Globus pallidus (tissue), 1 donor: ENCODE data around the gene GLB1L.
"Not testable (repeated sequence)": the region's sequence is repeated elsewhere in the genome, so short reads cannot be mapped to it uniquely, and the experiment has no call there.

ENCODE experiments used
- DNase-seq: peaks from one replicate; pipeline ENCODE4 v3.0.0-alpha.2; 2015; ENCODE audit warnings: low spot score

Gene GLB1L

DNA sequence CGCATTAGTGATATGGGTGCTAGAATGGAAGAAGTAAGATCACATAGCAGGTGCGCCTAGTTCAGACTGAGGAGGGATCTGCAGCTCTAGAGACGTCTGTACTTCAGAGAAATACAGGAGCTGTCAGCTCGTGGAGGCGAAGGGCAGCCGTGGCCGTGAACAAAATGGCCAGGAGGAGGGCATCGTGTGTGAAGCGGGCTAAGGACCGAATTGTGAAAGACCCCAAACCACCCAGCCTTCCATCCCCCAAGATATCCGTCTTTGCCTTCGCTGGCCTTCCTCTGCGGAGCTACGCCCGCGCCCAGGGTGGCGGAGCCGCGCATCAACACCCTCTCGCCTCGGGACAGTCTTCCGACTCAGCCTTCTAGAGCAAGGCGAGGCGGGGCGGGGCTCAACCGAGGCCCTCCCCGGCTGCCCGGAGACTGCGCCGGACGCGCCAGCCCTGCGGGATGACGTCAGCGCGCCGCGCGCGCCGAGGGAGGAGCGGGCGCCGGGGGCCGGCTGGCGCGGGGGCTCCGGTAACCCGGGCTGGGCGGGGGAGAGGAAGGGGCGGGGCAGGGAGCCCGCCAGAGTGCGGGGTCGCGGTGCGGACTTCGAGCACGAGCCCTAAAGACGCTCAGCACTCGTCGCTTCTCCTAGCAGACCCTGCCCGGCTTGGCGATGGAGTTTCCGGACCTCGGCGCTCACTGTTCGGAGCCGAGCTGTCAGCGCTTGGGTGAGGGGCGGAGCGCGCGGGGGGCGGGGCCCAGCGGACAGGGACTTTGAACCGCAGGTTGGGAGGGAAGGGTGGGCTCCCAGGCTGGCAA lies 38.7 kb downstream of the GLB1L start, which contains the start of gene ZFAND2B:
ZFAND2B (plus strand) TSS at position 455 of the 806 bp plus-strand sequence; CDS start at position 661, 206 bp downstream.
- peak; percentile 95 for DNase-seq

DNA sequence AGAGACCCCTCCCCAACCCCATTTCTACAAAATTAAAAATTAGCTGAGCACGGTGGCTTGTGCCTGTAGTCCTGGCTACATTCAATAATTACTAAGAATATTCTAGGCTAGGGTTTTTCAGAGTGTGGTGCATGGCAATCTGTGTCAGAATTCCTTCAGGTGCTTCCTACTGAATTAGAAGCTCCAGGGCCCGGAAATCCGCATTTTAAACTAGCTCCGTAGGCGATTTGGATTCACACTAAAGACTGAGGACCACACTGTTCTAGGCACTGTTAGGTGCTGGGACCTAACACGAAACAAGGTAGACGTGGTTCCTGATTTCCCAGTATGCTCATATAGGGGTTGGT lies 39.3 kb downstream of the GLB1L start:
- no peak for DNase-seq

DNA sequence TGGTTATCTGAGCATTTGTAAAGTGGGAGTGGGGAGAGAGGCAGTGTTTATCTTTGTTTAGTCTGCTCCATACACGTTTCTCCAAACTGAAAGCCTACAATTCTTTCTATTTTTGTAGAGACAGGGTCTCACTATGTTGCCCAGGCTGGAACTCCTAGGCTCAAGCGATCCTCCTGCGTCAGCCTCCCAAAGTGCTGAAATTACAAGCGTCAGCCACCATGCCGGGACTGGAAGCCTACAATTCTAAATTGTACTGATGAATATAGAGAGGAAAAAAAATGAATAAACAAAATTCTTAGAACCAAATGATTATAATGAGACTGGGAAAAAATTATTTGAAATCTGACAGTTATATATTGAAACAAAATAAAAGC lies 40.1 kb downstream of the GLB1L start:
- DNase-seq, result no peak

DNA sequence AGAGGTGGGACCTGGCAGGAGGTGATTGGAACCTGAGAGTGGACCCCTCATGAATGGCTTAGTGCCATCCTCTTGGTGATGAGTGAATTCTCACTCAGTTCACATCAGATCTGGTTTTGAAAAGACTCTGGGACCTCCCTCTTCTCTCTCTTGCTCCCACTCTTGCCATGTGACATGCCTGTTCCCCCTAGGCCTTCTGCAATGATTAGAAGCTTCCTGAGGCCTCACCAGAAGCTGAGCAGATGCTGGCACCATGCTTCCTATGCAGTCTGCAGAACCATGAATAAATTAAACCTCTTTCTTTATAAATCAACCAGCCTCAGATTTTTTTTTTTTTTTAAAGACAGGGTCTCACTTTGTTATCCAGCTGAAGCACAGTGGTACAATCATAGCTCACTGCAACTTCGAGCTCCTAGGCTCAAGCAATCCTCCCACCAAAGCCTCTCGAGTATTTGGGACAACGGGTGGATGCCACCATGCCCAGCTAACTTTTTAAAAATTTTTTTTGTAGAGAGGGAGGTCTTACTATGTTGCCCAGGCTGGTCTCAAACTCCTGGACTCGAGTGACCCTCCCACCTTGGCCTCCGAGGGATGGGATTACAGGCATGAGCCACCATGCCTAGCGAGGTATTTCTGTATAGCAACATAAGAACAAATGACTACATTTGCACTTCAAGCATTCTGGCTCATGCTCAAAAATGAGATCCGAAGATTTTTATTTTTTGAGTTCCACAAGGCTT lies 40.6 kb downstream of the GLB1L start:
- DNase-seq, result no peak

DNA sequence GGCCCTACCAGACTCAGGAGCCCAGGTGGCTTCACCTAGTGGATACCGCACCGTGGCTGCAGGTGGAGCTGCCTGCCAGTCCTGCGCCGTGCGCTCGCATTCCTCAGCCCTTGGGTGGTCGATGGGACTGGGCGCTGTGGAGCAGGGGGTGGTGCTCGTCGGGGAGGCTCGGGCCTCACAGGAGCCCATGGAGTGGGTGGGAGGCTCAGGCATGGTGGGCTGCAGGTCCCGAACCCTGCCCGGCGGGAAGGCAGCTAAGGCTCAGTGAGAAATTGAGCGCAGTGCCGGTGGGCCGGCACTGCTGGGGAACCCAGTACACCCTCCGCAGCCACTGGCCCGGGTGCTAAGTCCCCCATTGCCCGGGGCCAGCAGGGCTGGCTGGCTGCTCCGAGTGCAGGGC lies 43.9 kb downstream of the GLB1L start:
- not testable (repeated sequence) for DNase-seq

DNA sequence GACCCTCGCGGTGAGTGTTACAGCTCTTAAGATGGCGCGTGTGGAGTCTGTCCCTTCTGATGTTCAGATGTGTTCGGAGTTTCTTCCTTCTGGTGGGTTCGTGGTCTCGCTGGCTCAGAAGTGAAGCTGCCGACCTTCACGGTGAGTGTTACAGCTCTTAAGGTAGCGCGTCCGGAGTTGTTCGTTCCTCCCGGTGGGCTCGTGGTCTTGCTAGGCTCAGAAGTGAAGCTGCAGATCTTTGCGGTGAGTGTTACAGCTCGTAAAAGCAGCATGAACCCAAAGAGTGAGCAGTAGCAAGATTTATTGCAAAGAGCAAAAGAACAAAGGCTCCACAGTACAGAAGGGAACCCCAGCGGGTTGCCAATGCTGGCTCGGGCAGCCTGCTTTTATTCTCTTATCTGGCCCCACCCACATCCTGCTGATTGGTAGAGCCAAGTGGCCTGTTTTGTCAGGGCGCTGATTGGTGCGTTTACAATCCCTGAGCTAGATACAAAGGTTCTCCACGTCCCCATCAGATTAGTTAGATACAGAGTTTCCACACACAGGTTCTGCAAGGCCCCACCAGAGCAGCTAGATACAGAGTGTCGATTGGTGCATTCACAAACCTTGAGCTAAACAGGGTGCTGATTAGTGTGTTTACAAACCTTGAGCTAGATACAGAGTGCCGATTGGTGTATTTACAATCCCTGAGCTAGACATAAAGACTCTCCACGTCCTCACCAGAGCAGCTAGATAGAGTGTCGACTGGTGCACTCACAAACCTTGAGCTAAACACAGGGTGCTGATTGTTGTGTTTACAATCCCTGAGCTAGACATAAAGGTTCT lies 44.5 kb downstream of the GLB1L start:
- not testable (repeated sequence) for DNase-seq

DNA sequence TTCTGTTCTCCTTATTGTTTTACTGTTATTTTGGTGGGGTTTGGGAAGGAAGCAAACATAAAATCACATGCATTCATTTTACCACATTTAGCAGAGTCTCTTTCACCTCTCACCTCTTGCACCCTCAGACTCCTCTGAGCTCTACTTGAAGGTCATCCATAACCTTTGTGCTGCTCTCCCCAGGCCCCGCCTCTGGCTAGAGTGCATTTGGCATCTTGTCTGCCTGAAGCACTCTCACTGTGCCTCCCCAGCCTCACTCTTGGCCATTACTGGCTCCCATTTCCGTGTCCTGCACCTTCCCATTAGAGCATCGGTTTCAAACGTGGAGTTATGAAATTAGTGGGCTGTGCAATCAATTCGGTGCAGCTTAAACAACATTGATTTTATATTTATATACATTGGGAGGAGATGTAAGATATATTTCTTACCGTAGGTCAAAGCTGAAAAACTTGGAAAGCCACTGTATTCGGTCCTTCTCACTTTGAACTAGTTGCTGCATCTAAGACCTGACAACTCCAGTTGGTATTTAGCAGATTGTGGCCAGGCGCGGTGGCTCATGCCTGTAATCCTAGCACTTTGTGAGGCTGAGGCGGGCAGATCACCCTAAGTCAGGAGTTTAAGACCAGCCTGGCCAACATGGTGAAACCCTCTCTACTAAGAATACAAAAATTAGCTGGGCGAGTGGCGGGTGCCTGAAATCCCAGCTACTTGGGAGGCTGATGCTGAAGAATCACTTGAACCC lies 45.6 kb downstream of the GLB1L start:
- DNase-seq, result no peak

DNA sequence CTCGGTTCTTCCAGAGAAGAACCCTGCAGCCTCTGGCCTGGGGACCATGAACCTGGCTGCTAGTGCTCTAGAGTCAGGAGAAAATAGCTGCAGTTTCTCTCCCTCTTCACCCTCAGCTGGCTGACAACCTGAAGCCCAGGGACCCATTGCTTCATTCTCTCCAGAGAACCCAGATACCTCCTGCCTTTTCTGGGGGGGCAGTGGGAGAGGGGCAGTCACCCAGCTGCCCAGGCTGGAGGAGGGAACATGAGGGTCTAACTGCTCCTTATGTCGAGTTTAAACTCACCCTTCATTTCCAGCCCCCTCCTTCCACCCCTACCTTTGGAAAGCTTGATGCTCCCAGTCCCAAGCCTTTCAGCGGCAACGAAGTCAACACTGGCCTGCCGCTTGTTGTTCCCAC lies 46.3 kb downstream of the GLB1L start:
- DNase-seq, result no peak

DNA sequence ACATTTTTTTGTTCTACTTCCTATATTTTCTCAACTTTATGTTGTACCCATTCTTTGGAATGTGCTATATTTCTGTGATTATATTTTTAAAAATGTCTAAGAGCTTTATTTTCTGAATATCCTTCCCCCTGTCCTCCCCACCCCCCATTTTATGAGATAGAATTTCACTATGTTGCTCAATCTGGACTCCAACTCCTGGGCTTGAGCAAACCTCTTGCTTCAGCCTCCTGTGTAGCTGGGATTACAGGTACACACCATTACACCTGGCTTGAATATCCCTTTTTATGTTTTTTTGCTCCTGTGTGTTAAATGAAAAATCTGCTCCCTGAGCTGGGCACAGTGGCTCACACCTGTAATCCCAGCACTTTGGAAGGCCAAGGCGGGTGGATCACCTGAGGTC lies 47.9 kb downstream of the GLB1L start:
- no peak for DNase-seq

DNA sequence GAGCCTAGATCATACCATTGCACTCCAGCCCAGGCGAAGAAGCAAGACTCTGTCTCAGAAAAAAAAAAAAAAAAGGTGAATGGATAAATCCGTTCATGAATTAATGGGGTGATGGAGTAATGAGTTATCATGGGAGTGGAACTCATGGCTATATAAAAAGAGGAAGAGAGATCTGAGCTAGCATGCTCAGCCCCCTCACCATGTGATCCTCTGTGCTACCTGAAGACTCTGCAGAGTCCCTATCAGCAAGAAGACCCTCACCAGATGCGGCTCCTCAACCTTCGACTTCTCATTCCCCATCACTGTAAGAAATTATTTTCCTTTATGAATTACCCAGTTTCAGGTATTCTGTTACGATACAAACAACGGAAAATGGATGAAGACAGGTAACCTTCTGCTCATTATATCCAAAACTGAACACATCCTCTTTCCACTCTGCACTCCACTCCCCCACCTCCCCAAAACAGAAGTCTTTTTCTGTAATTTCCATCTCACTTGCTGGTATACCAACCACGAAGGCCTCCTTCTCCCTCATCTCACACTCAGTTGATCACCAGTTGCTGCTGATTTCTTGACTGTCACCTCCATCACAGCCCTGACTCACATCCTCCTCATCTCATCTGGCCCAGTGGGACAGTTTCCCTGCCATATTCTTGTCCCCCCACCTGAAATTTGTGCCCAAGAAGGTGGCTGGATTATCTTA lies 58.3 kb downstream of the GLB1L start:
- DNase-seq, result no peak
